K562 (cell line): Measurements from ENCODE around the gene PLA1A. TPM values are rescaled to one million over a fixed set of nuclear protein-coding genes. Genes with fewer than 3 reads are reported as not detected.

Experiments
- ATAC-seq: fragments of 200-7000 bp; cut with Tn5 transposase; 3 replicates; pipeline ENCODE4 v1.9.1; 2020; ENCODE audit warnings: moderate library complexity
- BruUV-seq: library from RNA; stranded (reverse); fragments of 400-500 nt; replicated peaks from 2 replicates; lab custom pipeline; 2021; lab: Mats Ljungman, UMichigan
- CTCF ChIA-PET: fragments of 300-600 bp; formaldehyde crosslinking; extraction: SDS; loops from one replicate; lab custom pipeline; 2021; ENCODE audit warnings: low intra/inter-chr PET ratio; lab: Yijun Ruan, JAX
- POLR2A ChIA-PET: fragments of 300-600, 350-650 bp; sonication (Branson Sonifier 250); formaldehyde crosslinking; extraction: SDS; loops from one replicate; lab custom pipeline; 2021; ENCODE audit warnings: antibody characterized with exemption, inconsistent platforms; lab: Yijun Ruan, JAX
- DNase-seq, 4 experiments: peaks; one replicate each; pipeline versions ENCODE4 v3.0.0 to v3.0.0-alpha.2; 2011 to 2018; ENCODE audit warnings: low spot score in 3 of 4, mixed read lengths in 3 of 4; ENCODE audit errors: extremely low read depth in 1 of 4
- FAIRE-seq: peaks from 2 replicates; lab custom pipeline; 2011; peaks lifted over from hg19 to GRCh38; lab: Jason Lieb, UNC
- H2AFZ ChIP-seq: 2 replicates; pipeline ENCODE4 v1.6.0; 2011; ENCODE audit warnings: low read depth, low read length, control low read depth, inconsistent platforms
- H3K27ac ChIP-seq: fragments of 200-600 bp; 3 replicates; pipeline ENCODE4 v1.8.0; 2011; ENCODE audit warnings: low read depth, mild to moderate bottlenecking, control low read depth, inconsistent platforms, low read length, moderate library complexity, mixed read lengths; ENCODE audit errors: extremely low read depth
- H3K27me3 ChIP-seq, 2 experiments: fragments of 300-600 bp in 1 of 2; 2 replicates in 1 of 2; 3 replicates in 1 of 2; pipeline versions ENCODE4 v1.6.0 to v1.8.0; 2011; ENCODE audit warnings: inconsistent platforms in 2 of 2, low read length in 2 of 2, mild to moderate bottlenecking in 1 of 2, mixed read lengths in 1 of 2, moderate library complexity in 1 of 2; ENCODE audit not compliant: control insufficient read depth in 2 of 2, insufficient read depth in 2 of 2
- H3K36me3 ChIP-seq: fragments of 300-600 bp; 3 replicates; pipeline ENCODE4 v1.8.0; 2011; ENCODE audit warnings: mild to moderate bottlenecking, low read length, inconsistent platforms; ENCODE audit not compliant: control insufficient read depth, insufficient read depth
- H3K4me1 ChIP-seq, 2 experiments: fragments of 200-600 bp in 1 of 2; replicated peaks in 1 of 2; 2 replicates in 1 of 2; 3 replicates in 1 of 2; pipeline versions ENCODE4 v1.5.1 to v1.8.0; 2011; ENCODE audit warnings: inconsistent platforms in 2 of 2, low read length in 2 of 2, mild to moderate bottlenecking in 1 of 2, mixed read lengths in 1 of 2, moderate library complexity in 1 of 2; ENCODE audit not compliant: control insufficient read depth in 2 of 2, insufficient read depth in 2 of 2
- H3K4me2 ChIP-seq: 2 replicates; pipeline ENCODE4 v1.6.1; 2011; ENCODE audit warnings: low read length, control low read depth, inconsistent platforms, mixed read lengths; ENCODE audit not compliant: insufficient read depth
- H3K4me3 ChIP-seq: fragments of 200-600 bp; sonication (generic), shearing (Covaris generic); 2 replicates; pipeline ENCODE4 v1.5.1; 2016; ENCODE audit warnings: control low read depth, inconsistent platforms
- H3K79me2 ChIP-seq: fragments of 200-600 bp; 3 replicates; pipeline ENCODE4 v1.8.0; 2011; ENCODE audit warnings: low read length, inconsistent platforms; ENCODE audit not compliant: control insufficient read depth, insufficient read depth
- H3K9ac ChIP-seq, 2 experiments: 2 replicates each; pipeline versions ENCODE4 v1.6.0 to v1.6.1; 2011; ENCODE audit warnings: low read depth in 2 of 2, low read length in 2 of 2, control low read depth in 1 of 2, inconsistent platforms in 1 of 2, mild to moderate bottlenecking in 1 of 2, mixed read lengths in 1 of 2; ENCODE audit not compliant: insufficient read depth in 1 of 2
- H3K9me1 ChIP-seq: one replicate; pipeline ENCODE4 v1.6.0; 2011; ENCODE audit warnings: inconsistent platforms, mild to moderate bottlenecking, low read length, moderate library complexity; ENCODE audit not compliant: control insufficient read depth, insufficient read depth
- H3K9me3 ChIP-seq: replicated peaks from 2 replicates; pipeline ENCODE4 v1.5.1; 2011; ENCODE audit warnings: low read depth, low read length, inconsistent platforms; ENCODE audit not compliant: control insufficient read depth, insufficient read depth
- H4K20me1 ChIP-seq: replicated peaks from 2 replicates; pipeline ENCODE4 v1.6.1; 2011; ENCODE audit warnings: low read length, inconsistent platforms, mixed read lengths; ENCODE audit not compliant: control insufficient read depth, insufficient read depth
- ETV1 ChIP-seq: fragments of 450-650 bp; conservative IDR thresholded peaks from 2 replicates; pipeline ENCODE4 v1.6.1; 2016; ENCODE audit warnings: missing genetic modification characterization, control low read depth, low read depth, missing compliant biosample characterization
- HSF4 ChIP-seq: fragments of 250-450 bp; sonication (Bioruptor Pico); IDR thresholded peaks from 2 replicates; pipeline ENCODE4 v2.1.2; 2022; ENCODE audit warnings: mild to moderate bottlenecking, moderate library complexity, borderline replicate concordance
- ILF3 ChIP-seq: fragments of 450-650 bp; IDR thresholded peaks from 2 replicates; pipeline ENCODE4 v1.6.1; 2018; ENCODE audit warnings: antibody characterized with exemption, mild to moderate bottlenecking, moderate library complexity, borderline replicate concordance
- KAT7 ChIP-seq: sonication (generic); formaldehyde crosslinking; IDR thresholded peaks from 2 replicates; pipeline ENCODE4 v1.8.0; 2022; ENCODE audit warnings: missing genetic modification reagents, mild to moderate bottlenecking, borderline replicate concordance
- KLF10 ChIP-seq: fragments of 250-450 bp; sonication (Bioruptor Pico); IDR thresholded peaks from 2 replicates; pipeline ENCODE4 v1.6.1; 2021; ENCODE audit warnings: matching md5 sums
- NELFE ChIP-seq: IDR thresholded peaks from 2 replicates; pipeline ENCODE4 v1.6.1; 2011; ENCODE audit warnings: mild to moderate bottlenecking; ENCODE audit not compliant: insufficient read depth, insufficient read length
- SETDB1 ChIP-seq: IDR thresholded peaks from one replicate; pipeline ENCODE4 v1.6.1; 2012; ENCODE audit warnings: low read length, control low read depth, inconsistent platforms
- SMAD4 ChIP-seq: fragments of 250-450 bp; sonication (Bioruptor Pico); conservative IDR thresholded peaks from 2 replicates; pipeline ENCODE4 v1.8.0; 2021; ENCODE audit warnings: inconsistent platforms, mild to moderate bottlenecking, moderate library complexity
- SREBF2 ChIP-seq: sonication (generic); formaldehyde crosslinking; IDR thresholded peaks from 2 replicates; pipeline ENCODE4 v1.4.0; 2020; ENCODE audit warnings: mild to moderate bottlenecking, missing genetic modification reagents
- TARDBP ChIP-seq: fragments of 450-650 bp; IDR thresholded peaks from 2 replicates; pipeline ENCODE4 v1.6.1; 2016
- TCFL5 ChIP-seq: fragments of 250-450 bp; sonication (Bioruptor Pico); conservative IDR thresholded peaks from 2 replicates; pipeline ENCODE4 v1.6.1; 2021; ENCODE audit warnings: mild to moderate bottlenecking, moderate library complexity, matching md5 sums
- ZBTB9 ChIP-seq: fragments of 450-650 bp; formaldehyde crosslinking; IDR thresholded peaks from 2 replicates; pipeline ENCODE4 v1.4.0; 2020; ENCODE audit warnings: mild to moderate bottlenecking, moderate library complexity
- ZNF644 ChIP-seq: fragments of 200-800 bp; sonication (Bioruptor generic); IDR thresholded peaks from 2 replicates; pipeline ENCODE4 v1.6.1; 2016; ENCODE audit warnings: low read depth, missing genetic modification characterization, missing compliant biosample characterization
- WGBS: fragments of 100-300 bp; shearing (Covaris generic); methylation state at CpG from one replicate; pipeline ENCODE4 v1.1.6; 2016; ENCODE audit warnings: low coverage, mixed read lengths; ENCODE audit not compliant: insufficient coverage; ENCODE audit errors: missing lambda C conversion rate; 5-methylcytosine and 5-hydroxymethylcytosine counted together
- in situ Hi-C: fragments of 300-500 bp; cut with MboI; formaldehyde crosslinking; loops from 4 replicates; pipeline ENCODE4 v1.15.0; 2018; ENCODE audit warnings: inconsistent platforms, mixed read lengths
- intact Hi-C: fragments of 100-400 bp; cut with micrococcal nuclease; formaldehyde crosslinking; loops from 2 replicates; pipeline ENCODE4 v1.14.2; 2022
- polyA plus RNA-seq, 8 experiments: library from polyadenylated mRNA; depleted of rRNA in 4 of 8; stranded (reverse) in 5 of 8; unstranded in 3 of 8; fragments of >200 nt; fragmentation: Nextera tagmentation in 2 of 8; fragmentation: Illumina TruSeq in 1 of 8; extraction: Ambion mirVana in 2 of 8; extraction: Trizol in 1 of 8; gene quantifications; 2 replicates each; pipeline versions ENCODE4 v1.2.1 to v1.2.3, GENCODE V29; 2011 to 2014; ENCODE audit warnings: inconsistent platforms in 1 of 8, missing spikeins in 1 of 8
- total RNA-seq, 7 experiments: library from RNA; depleted of rRNA in 6 of 7; stranded (reverse); fragments of >200 nt in 6 of 7; fragmentation: Illumina TruSeq in 2 of 7; extraction: Trizol in 2 of 7; gene quantifications; 2 replicates each; pipeline versions ENCODE4 v1.2.1 to v1.2.3, GENCODE V29; 2011 to 2021; ENCODE audit warnings: low replicate concordance in 1 of 7
- TF ChIP-seq, protein P1 (sequence below): fragments of 450-650 bp; IDR thresholded peaks from 2 replicates; pipeline ENCODE4 v1.6.1; 2016; ENCODE audit warnings: borderline replicate concordance
- TF ChIP-seq, protein P2 (sequence below): sonication (generic); formaldehyde crosslinking; IDR thresholded peaks from 2 replicates; pipeline ENCODE4 v1.8.0; 2022; ENCODE audit warnings: missing genetic modification reagents, mild to moderate bottlenecking, borderline replicate concordance

Gene PLA1A
- total and polyA plus RNA-seq, 9 of the 15 experiments (the other 6 are each of a cell fraction or from before 2014, with no cell fraction given): not detected

GRCh38 chr3:119662604-119663373, 65.1 kb downstream of the PLA1A start:
- DNase-seq: no peak
- Histone ChIP-seq H2AFZ (no peak overlapping the region), H3K9me3 (no peaks in the 10 kb centered on the region), H3K27ac (no peak overlapping the region), H3K4me1 (peaks cover 0 to 17% of the 10 kb centered on the region in 2 experiments; a peak in 4 of 5 replicates)
- BruUV-seq: no TSS peak
- 7% methylated on average over 1 of the region's 1 CpG for WGBS
- CTCF ChIA-PET: no interaction called here
- in situ Hi-C loops: no loop called here
- TF ChIP-seq NELFE (no peak), SREBF2 (no peak), ZNF644 (tag) (no peak), ETV1 (tag) (no peak), KLF10 (CRISPR knock-in tag) (no peak), HSF4 (CRISPR knock-in tag) (no peak), KAT7 (CRISPR knock-in tag) (no peak), ZBTB9 (CRISPR knock-in tag) (no peak), SETDB1 (no peak), TARDBP (no peak), TCFL5 (CRISPR knock-in tag) (no peak), SMAD4 (CRISPR knock-in tag) (no peak), ILF3 (no peak)
- TF ChIP-seq, protein P1, sequence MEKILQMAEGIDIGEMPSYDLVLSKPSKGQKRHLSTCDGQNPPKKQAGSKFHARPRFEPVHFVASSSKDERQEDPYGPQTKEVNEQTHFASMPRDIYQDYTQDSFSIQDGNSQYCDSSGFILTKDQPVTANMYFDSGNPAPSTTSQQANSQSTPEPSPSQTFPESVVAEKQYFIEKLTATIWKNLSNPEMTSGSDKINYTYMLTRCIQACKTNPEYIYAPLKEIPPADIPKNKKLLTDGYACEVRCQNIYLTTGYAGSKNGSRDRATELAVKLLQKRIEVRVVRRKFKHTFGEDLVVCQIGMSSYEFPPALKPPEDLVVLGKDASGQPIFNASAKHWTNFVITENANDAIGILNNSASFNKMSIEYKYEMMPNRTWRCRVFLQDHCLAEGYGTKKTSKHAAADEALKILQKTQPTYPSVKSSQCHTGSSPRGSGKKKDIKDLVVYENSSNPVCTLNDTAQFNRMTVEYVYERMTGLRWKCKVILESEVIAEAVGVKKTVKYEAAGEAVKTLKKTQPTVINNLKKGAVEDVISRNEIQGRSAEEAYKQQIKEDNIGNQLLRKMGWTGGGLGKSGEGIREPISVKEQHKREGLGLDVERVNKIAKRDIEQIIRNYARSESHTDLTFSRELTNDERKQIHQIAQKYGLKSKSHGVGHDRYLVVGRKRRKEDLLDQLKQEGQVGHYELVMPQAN: no peak
- TF ChIP-seq, protein P2, sequence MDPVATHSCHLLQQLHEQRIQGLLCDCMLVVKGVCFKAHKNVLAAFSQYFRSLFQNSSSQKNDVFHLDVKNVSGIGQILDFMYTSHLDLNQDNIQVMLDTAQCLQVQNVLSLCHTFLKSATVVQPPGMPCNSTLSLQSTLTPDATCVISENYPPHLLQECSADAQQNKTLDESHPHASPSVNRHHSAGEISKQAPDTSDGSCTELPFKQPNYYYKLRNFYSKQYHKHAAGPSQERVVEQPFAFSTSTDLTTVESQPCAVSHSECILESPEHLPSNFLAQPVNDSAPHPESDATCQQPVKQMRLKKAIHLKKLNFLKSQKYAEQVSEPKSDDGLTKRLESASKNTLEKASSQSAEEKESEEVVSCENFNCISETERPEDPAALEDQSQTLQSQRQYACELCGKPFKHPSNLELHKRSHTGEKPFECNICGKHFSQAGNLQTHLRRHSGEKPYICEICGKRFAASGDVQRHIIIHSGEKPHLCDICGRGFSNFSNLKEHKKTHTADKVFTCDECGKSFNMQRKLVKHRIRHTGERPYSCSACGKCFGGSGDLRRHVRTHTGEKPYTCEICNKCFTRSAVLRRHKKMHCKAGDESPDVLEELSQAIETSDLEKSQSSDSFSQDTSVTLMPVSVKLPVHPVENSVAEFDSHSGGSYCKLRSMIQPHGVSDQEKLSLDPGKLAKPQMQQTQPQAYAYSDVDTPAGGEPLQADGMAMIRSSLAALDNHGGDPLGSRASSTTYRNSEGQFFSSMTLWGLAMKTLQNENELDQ (CRISPR knock-in tag): no peak
- TF ChIP-seq, all 486 proteins: peak for 0
- POLR2A ChIA-PET: interaction anchor here (0.6 to 1.1 kb wide), 4 partner anchors 8 to 41 kb away, joined by 3 to 4 read pairs (median 3); no protein-coding TSS in a partner anchor
- no peak overlapping the region for H3K4me3 ChIP-seq
- no peaks in the 10 kb centered on the region for H3K27me3 ChIP-seq
- FAIRE-seq (no peak), ATAC-seq (no peak)
- H3K79me2 ChIP-seq: no peaks in the 10 kb centered on the region
- H3K4me2 ChIP-seq: no peak overlapping the region
- no peaks in the 10 kb centered on the region for H3K36me3 ChIP-seq
- H3K9ac ChIP-seq: no peak overlapping the region
- intact Hi-C loops: no loop called here
- no peaks in the 10 kb centered on the region for H3K9me1 ChIP-seq
- H4K20me1 ChIP-seq: no peaks in the 10 kb centered on the region
